ENCODE measurements around the gene DLG1.

DNA sequence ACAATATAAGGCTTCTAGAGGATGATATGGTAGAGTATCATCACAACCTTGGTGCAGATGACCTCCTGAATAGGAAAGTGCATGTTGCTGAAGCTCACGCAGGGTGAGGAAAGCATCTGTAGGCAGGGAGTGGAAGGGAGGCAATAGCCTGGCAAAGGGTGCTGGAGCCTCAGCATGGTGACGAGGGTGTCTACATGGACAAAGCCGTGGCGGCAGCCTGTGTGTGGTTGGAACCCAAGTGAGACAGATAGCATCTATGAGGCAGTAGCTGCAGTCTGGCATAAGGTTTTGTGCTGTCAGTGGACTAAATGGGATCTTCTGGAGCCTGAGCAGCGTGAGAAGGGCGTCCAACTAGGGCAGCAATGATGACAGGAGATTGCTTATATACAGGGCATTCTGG lies 132.5 kb downstream of the DLG1 start:
- TF ChIP-seq POLR2AphosphoS5 (IDR thresholded peaks at IDR 0.05), result no peak
- TF ChIP-seq POLR2A (IDR thresholded peaks at IDR 0.05), result no peak
- TF ChIP-seq, protein P1, sequence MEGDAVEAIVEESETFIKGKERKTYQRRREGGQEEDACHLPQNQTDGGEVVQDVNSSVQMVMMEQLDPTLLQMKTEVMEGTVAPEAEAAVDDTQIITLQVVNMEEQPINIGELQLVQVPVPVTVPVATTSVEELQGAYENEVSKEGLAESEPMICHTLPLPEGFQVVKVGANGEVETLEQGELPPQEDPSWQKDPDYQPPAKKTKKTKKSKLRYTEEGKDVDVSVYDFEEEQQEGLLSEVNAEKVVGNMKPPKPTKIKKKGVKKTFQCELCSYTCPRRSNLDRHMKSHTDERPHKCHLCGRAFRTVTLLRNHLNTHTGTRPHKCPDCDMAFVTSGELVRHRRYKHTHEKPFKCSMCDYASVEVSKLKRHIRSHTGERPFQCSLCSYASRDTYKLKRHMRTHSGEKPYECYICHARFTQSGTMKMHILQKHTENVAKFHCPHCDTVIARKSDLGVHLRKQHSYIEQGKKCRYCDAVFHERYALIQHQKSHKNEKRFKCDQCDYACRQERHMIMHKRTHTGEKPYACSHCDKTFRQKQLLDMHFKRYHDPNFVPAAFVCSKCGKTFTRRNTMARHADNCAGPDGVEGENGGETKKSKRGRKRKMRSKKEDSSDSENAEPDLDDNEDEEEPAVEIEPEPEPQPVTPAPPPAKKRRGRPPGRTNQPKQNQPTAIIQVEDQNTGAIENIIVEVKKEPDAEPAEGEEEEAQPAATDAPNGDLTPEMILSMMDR (IDR thresholded peaks at IDR 0.05), result no peak

Data from transverse colon (tissue), 4 donors.